Left ventricle myocardium superior (tissue), 1 donor: ENCODE results near the gene SPECC1. TPM values are rescaled to one million over a fixed set of nuclear protein-coding genes. Genes with fewer than 3 reads are reported as not detected.
A peak's percentile ranks its signal among the peaks of the same experiment; 100 is the strongest.
"Not testable (repeated sequence)": the region's sequence is repeated elsewhere in the genome, so short reads cannot be mapped to it uniquely, and the experiment has no call there.

Experiments used
- ATAC-seq: fragments of 200-7000 bp; cut with Tn5 transposase; one replicate; pipeline ENCODE4 v1.9.1; 2020; ENCODE audit warnings: mild to moderate bottlenecking, moderate library complexity
- DNase-seq: peaks from one replicate; pipeline ENCODE4 v3.0.0-alpha.2; 2020
- intact Hi-C: fragments of 100-400 bp; cut with micrococcal nuclease; formaldehyde crosslinking; loops from one replicate; pipeline ENCODE4 v1.11.0; 2022
- total RNA-seq: library from RNA; stranded (reverse); fragmentation: NEBNext Ultra II Directional; extraction: Animal tissue kit (Norgen Biotek cat#: 25700); gene quantifications from one replicate; pipeline ENCODE4 v1.2.1, GENCODE V29; 2021
- donor health status: DM: no; HTN: yes; CAD: no; lungs with severe emphysema.

Gene SPECC1
- total RNA-seq, 1 donor from 2014 or later = 10.3 TPM

GRCh38 chr17:20063665-20064648, 54.8 kb downstream of the SPECC1 start:
- DNase-seq (peak; percentile 83), ATAC-seq (peak; percentile 91)
- intact Hi-C loops = no loop called here

- ATAC-seq = peak; percentile 63
- intact Hi-C loops = no loop called here
- peak; percentile 55 for DNase-seq
These were observed 57.1 kb downstream of the SPECC1 start for GRCh38 chr17:20066253-20066652.

- DNase-seq (no peak), ATAC-seq (no peak)
- intact Hi-C loops = no loop called here
These were observed 58.6 kb downstream of the SPECC1 start for GRCh38 chr17:20067711-20068110.

GRCh38 chr17:20068445-20068844, 59.3 kb downstream of the SPECC1 start:
- ATAC-seq (no peak), DNase-seq (no peak)
- intact Hi-C loops = no loop called here

GRCh38 chr17:20071824-20072691, 62.9 kb downstream of the SPECC1 start:
- intact Hi-C loops = no loop called here
- DNase-seq (no peak), ATAC-seq (no peak)

GRCh38 chr17:20072692-20072992, 63.5 kb downstream of the SPECC1 start:
- DNase-seq (no peak), ATAC-seq (no peak)
- intact Hi-C loops = no loop called here

GRCh38 chr17:20073055-20073979, 64.2 kb downstream of the SPECC1 start:
- ATAC-seq (peak; percentile 94), DNase-seq (peak; percentile 73)
- intact Hi-C loops = no loop called here

GRCh38 chr17:20074001-20074400, 64.8 kb downstream of the SPECC1 start:
- intact Hi-C loops = no loop called here

GRCh38 chr17:20074489-20074888, 65.3 kb downstream of the SPECC1 start:
- peak; percentile 55 for ATAC-seq
- intact Hi-C loops = no loop called here

More at GRCh38 chr17:20074001-20074400, 64.8 kb downstream of the SPECC1 start:
- DNase-seq (no peak), ATAC-seq (peak; percentile 86)

GRCh38 chr17:20076137-20076536, 67.0 kb downstream of the SPECC1 start:
- ATAC-seq, DNase-seq, intact Hi-C loops: not testable (repeated sequence)

More at GRCh38 chr17:20074489-20074888, 65.3 kb downstream of the SPECC1 start:
- no peak for DNase-seq

GRCh38 chr17:20077978-20078685, 69.0 kb downstream of the SPECC1 start:
- ATAC-seq = no peak
- no peak for DNase-seq
- intact Hi-C loops = no loop called here

GRCh38 chr17:20080513-20080912, 71.4 kb downstream of the SPECC1 start:
- intact Hi-C loops = no loop called here
- no peak for ATAC-seq
- no peak for DNase-seq

GRCh38 chr17:20083156-20083859, 74.1 kb downstream of the SPECC1 start:
- intact Hi-C loops = no loop called here
- DNase-seq = no peak
- no peak for ATAC-seq

GRCh38 chr17:20084621-20085282, 75.6 kb downstream of the SPECC1 start:
- intact Hi-C loops = no loop called here
- DNase-seq (no peak), ATAC-seq (no peak)

- ATAC-seq = no peak
- intact Hi-C loops = no loop called here
- DNase-seq = no peak
These were observed 76.2 kb downstream of the SPECC1 start for GRCh38 chr17:20085283-20085845.

- ATAC-seq (peak; percentile 13), DNase-seq (no peak)
- intact Hi-C loops = no loop called here
These were observed 77.4 kb downstream of the SPECC1 start for GRCh38 chr17:20086416-20087076.
